NT2/D1 (cell line): ENCODE measurements around the gene XYLT1.
"Not testable (repeated sequence)": the region's sequence is repeated elsewhere in the genome, so short reads cannot be mapped to it uniquely, and the experiment has no call there.

Source experiments
- DNase-seq: peaks from one replicate; pipeline ENCODE4 v3.0.0-alpha.2; 2011; ENCODE audit warnings: low read depth, low spot score
- H3K27me3 ChIP-seq: 2 replicates; pipeline ENCODE4 v1.6.0; 2011; ENCODE audit warnings: mild to moderate bottlenecking; ENCODE audit not compliant: insufficient read length, insufficient read depth
- H3K36me3 ChIP-seq: 2 replicates; pipeline ENCODE4 v1.6.1; 2011; ENCODE audit warnings: mild to moderate bottlenecking, low read length, mixed read lengths; ENCODE audit not compliant: insufficient read depth, insufficient read length
- H3K4me1 ChIP-seq: 2 replicates; pipeline ENCODE4 v1.5.1; 2011; ENCODE audit not compliant: insufficient read depth, insufficient read length
- H3K4me3 ChIP-seq: 2 replicates; pipeline ENCODE4 v1.5.1; 2011; ENCODE audit warnings: low read depth; ENCODE audit not compliant: insufficient read length
- H3K9ac ChIP-seq: 2 replicates; pipeline ENCODE4 v1.6.0; 2011; ENCODE audit warnings: low read depth; ENCODE audit not compliant: insufficient read length
- H3K9me3 ChIP-seq: 2 replicates; pipeline ENCODE4 v1.5.1; 2011; ENCODE audit warnings: mild to moderate bottlenecking, low read length; ENCODE audit not compliant: insufficient read depth
- SUZ12 ChIP-seq: IDR thresholded peaks from 2 replicates; pipeline ENCODE4 v1.6.1; 2011; ENCODE audit not compliant: insufficient read length, insufficient read depth; ENCODE audit errors: extremely low read depth
- YY1 ChIP-seq: IDR thresholded peaks from 2 replicates; pipeline ENCODE4 v1.6.1; 2011; ENCODE audit not compliant: insufficient read length, insufficient read depth
- ZNF274 ChIP-seq: IDR thresholded peaks from 2 replicates; pipeline ENCODE4 v1.6.1; 2011; ENCODE audit warnings: mild to moderate bottlenecking, low read depth, low read length

The XYLT1 gene

GRCh38 chr16:17483351-17483750 is 12.6 kb upstream of the XYLT1 start:
- TF ChIP-seq YY1 (no peak), ZNF274 (no peak), SUZ12 (no peak)
- Histone ChIP-seq H3K9me3 (no peaks in the 10 kb centered on the region), H3K4me3 (no peak overlapping the region), H3K27me3 (no peaks in the 10 kb centered on the region), H3K9ac (no peak overlapping the region), H3K4me1 (no peaks in the 10 kb centered on the region), H3K36me3 (no peaks in the 10 kb centered on the region)
- DNase-seq, result no peak

GRCh38 chr16:17482341-17482740 is 11.6 kb upstream of the XYLT1 start:
- H3K4me3 ChIP-seq, H3K9me3 ChIP-seq, H3K9ac ChIP-seq, DNase-seq, H3K4me1 ChIP-seq, H3K36me3 ChIP-seq, H3K27me3 ChIP-seq: not testable (repeated sequence)

GRCh38 chr16:17481736-17482135 is 11.0 kb upstream of the XYLT1 start:
- Histone ChIP-seq H3K9me3 (no peaks in the 10 kb centered on the region), H3K4me1 (no peaks in the 10 kb centered on the region), H3K27me3 (no peaks in the 10 kb centered on the region), H3K4me3 (no peak overlapping the region), H3K9ac (no peak overlapping the region), H3K36me3 (no peaks in the 10 kb centered on the region)
- TF ChIP-seq YY1 (no peak), ZNF274 (no peak), SUZ12 (no peak)
- DNase-seq, result no peak

GRCh38 chr16:17477260-17477545 is 6.4 kb upstream of the XYLT1 start:
- not testable (repeated sequence) for H3K27me3 ChIP-seq, H3K4me1 ChIP-seq, DNase-seq, H3K4me3 ChIP-seq, H3K9me3 ChIP-seq, H3K36me3 ChIP-seq, H3K9ac ChIP-seq

- H3K4me3 ChIP-seq, result no peak overlapping the region
- H3K36me3 ChIP-seq, result no peaks in the 10 kb centered on the region
- DNase-seq, result peak; percentile 82
- H3K27me3 ChIP-seq, result no peaks in the 10 kb centered on the region
- TF ChIP-seq YY1, result no peak
- TF ChIP-seq SUZ12, result no peak
- TF ChIP-seq ZNF274, result no peak
- no peak overlapping the region for H3K9ac ChIP-seq
- no peaks in the 10 kb centered on the region for H3K9me3 ChIP-seq
- peaks cover 4% of the 10 kb centered on the region for H3K4me1 ChIP-seq
Measured at GRCh38 chr16:17476414-17477259, 5.9 kb upstream of the XYLT1 start.

- TF ChIP-seq YY1 (no peak), SUZ12 (no peak), ZNF274 (no peak)
- Histone ChIP-seq H3K27me3 (peaks cover 3% of the 10 kb centered on the region), H3K36me3 (no peaks in the 10 kb centered on the region), H3K9me3 (no peaks in the 10 kb centered on the region), H3K4me1 (peaks cover 8% of the 10 kb centered on the region), H3K9ac (no peak overlapping the region), H3K4me3 (no peak overlapping the region)
- DNase-seq, result no peak
Measured at GRCh38 chr16:17475104-17475503, 4.3 kb upstream of the XYLT1 start.

GRCh38 chr16:17474572-17474971 is 3.8 kb upstream of the XYLT1 start:
- TF ChIP-seq YY1, result no peak
- no peak for TF ChIP-seq SUZ12
- no peak for TF ChIP-seq ZNF274
- Histone ChIP-seq H3K4me3 (no peak overlapping the region), H3K4me1 (peaks cover 8% of the 10 kb centered on the region), H3K9me3 (no peaks in the 10 kb centered on the region), H3K36me3 (no peaks in the 10 kb centered on the region), H3K27me3 (peaks cover 9% of the 10 kb centered on the region), H3K9ac (no peak overlapping the region)
- no peak for DNase-seq

- peaks cover 14% of the 10 kb centered on the region for H3K27me3 ChIP-seq
- peaks cover 13% of the 10 kb centered on the region for H3K4me1 ChIP-seq
- TF ChIP-seq ZNF274, result no peak
- TF ChIP-seq YY1, result no peak
- no peak for TF ChIP-seq SUZ12
- no peaks in the 10 kb centered on the region for H3K36me3 ChIP-seq
- no peak for DNase-seq
- no peak overlapping the region for H3K9ac ChIP-seq
- no peak overlapping the region for H3K4me3 ChIP-seq
- H3K9me3 ChIP-seq, result no peaks in the 10 kb centered on the region
Measured at GRCh38 chr16:17474037-17474436, 3.3 kb upstream of the XYLT1 start.
